NCI-H1105 treated with DMSO at 0.1 percent for 48 hours (cell line): Measurements from ENCODE around the gene SLC35D2.
"Not testable (repeated sequence)": the region's sequence is repeated elsewhere in the genome, so short reads cannot be mapped to it uniquely, and the experiment has no call there.

Source experiments
- DNase-seq: peaks from one replicate; lab custom pipeline; 2025; lab: John Stamatoyannopoulos, UW

SLC35D2 gene

GRCh38 chr9:96309850-96310249 is 73.7 kb downstream of the SLC35D2 start:
- DNase-seq, result no peak

DNA sequence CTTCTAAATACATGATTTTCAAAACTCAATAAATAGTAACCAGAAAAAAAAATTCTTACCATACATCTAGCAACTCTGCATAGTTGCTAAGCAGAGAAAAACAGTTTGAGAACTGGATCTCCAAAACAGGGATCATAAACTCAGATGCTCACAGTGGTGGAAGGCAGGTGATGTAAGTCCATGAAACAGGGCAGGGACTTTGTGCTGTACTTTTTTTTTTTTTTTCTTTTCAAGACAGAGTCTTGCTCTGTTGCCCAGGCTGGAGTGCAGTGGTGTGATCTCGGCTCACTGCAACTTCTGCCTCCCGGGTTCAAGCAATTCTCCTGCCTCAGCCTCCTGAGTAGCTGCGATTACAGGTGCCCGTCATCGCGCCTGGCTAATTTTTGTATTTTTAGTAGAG is 76.6 kb downstream of the SLC35D2 start:
- DNase-seq, result not testable (repeated sequence)

DNA sequence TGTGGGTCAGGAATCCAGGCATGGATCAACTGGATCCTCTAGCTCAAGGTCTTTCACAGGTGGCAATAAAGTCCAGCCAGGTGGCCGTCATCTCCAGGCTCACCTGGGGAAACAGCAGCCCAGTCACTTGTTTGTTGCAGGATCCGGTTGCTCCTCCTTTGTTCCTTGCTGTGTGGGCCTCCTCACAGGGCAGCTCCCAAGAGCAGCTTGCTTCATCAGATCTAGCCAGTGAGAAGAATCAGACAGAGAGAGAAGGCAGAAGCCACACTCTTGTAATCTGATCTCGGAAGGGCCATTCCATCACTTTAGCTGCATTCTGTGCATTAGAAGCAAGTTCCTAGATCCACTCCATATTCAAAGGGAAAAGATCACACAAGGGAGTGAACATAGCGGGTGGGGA is 78.3 kb downstream of the SLC35D2 start:
- no peak for DNase-seq

- DNase-seq, result no peak
Measured at GRCh38 chr9:96304230-96304629, 79.3 kb downstream of the SLC35D2 start.

DNA sequence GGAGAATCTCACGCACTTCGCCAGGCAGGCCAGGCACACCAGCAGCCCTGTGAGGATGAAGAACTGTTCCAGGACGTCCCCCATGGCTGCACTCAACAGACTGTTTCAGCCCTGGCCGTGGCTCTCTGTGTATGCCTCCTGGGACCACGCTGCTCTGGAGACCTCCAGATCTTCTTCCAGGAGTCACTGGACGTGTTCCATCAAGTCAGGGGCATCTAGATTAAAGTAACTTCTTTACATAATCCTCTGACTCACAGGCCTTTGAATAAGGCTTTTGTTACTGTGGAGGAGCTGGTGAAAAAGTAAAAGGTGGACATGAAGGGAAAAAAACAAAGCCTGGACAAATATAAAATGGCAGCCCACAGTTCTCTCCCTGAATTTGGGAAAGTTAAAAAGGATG is 81.5 kb downstream of the SLC35D2 start, which contains the start of gene HSD17B3:
HSD17B3 (minus strand) TSS at position 156 of the 400 bp plus-strand sequence; CDS start at position 84, 72 bp downstream.
- DNase-seq, result no peak

GRCh38 chr9:96299823-96300222 is 83.7 kb downstream of the SLC35D2 start:
- no peak for DNase-seq

DNA sequence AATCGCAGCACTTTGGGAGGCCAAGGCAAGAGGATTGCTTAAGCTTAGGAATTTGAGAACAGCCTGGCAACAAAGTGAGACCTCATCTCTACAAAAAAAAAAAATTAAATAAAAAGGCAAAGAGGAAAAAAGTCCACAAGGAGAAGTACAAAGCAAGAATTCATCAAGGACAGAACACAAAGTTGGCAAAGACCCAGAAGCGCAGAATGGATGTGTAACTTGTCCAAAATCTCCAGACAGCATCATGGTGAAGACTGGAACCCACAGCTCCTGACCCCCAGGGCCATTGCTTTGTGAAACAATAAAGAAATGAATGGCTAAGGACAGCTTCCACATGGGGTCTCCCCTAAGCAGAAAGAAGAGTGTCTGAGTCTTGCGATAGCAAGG is 89.4 kb downstream of the SLC35D2 start:
- DNase-seq, result no peak

- DNase-seq, result no peak
Measured at GRCh38 chr9:96293498-96294158, 89.9 kb downstream of the SLC35D2 start.

GRCh38 chr9:96289392-96289791 is 94.1 kb downstream of the SLC35D2 start:
- no peak for DNase-seq

DNA sequence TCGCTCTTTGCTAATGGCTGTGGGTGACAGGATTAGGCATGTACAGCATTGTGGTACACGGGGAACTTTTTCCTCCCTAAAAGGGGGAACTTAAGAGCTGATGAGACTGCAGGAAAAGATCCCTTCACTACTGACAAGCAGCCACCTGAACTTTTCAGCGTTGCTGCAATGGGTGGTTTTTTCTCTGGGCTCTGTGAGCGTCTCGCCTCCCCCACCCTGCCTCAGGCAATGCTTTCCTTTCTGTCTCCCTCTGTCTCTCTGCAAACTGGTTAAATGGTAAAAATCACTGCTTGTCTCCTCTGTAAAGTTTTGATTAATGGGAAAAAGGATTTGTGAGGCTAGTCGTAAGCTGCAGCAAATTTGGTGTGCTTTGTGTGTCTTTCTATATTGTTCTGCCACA is 101.9 kb downstream of the SLC35D2 start:
- DNase-seq, result no peak

DNA sequence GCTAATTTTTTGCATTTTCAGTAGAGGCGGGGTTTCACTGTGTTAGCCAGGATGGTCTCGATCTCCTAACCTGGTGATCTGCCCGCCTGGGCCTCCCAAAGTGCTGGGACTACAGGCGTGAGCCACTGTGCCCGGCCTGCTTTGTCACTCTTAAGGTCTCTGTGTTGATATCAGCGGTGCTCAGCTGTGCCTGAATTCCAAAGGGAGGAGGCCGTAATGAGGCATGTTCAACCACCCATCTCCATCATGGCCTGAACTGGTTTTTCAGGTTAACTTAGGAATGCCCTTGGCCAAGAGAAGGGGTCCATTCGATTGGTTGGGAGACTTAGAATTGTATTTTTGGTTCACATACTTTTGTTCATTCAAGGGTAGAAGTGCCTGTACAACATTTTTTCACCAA is 103.6 kb downstream of the SLC35D2 start:
- DNase-seq, result no peak

DNA sequence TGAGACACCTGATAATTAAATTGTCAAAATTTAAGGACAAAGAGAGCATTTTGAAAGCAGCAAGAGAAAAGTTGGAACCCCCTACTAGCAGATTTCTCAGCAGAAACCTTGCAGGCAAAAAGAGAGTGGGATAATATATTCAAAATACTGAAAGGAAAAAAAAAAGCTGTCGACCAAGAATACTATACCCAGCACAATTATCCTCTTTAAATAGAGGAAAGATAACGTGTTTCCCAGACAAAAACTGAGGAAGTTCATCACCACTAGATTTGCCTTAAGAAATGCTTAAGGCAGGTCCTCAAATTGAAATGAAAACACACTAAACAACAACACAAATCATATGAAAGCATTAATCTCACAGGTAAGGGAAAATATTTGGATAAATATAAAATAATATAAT is 108.6 kb downstream of the SLC35D2 start:
- no peak for DNase-seq
